ENCODE results near the gene NGLY1.

The NGLY1 gene

GRCh38 chr3:25711090-25711489 is 72.2 kb downstream of the NGLY1 start:
- no peak for DNase-seq (ENCODE audit: low read depth)
- TF ChIP-seq CTCF (conservative IDR thresholded peaks at IDR 0.05; ENCODE audit: low read length), result no peak
- H3K4me3 ChIP-seq (ENCODE audit: low read length), result no peak overlapping the region

GRCh38 chr3:25708036-25708435 is 75.2 kb downstream of the NGLY1 start:
- TF ChIP-seq CTCF (conservative IDR thresholded peaks at IDR 0.05; ENCODE audit: low read length), result no peak
- DNase-seq (ENCODE audit: low read depth), result no peak
- no peak overlapping the region for H3K4me3 ChIP-seq (ENCODE audit: low read length)

GRCh38 chr3:25707268-25707926 is 75.8 kb downstream of the NGLY1 start:
- H3K4me3 ChIP-seq (ENCODE audit: low read length), result no peak overlapping the region
- TF ChIP-seq CTCF (conservative IDR thresholded peaks at IDR 0.05; ENCODE audit: low read length), result no peak
- DNase-seq (ENCODE audit: low read depth), result no peak

GRCh38 chr3:25706213-25706612 is 77.0 kb downstream of the NGLY1 start:
- H3K4me3 ChIP-seq (ENCODE audit: low read length), result no peak overlapping the region
- no peak for DNase-seq (ENCODE audit: low read depth)
- no peak for TF ChIP-seq CTCF (conservative IDR thresholded peaks at IDR 0.05; ENCODE audit: low read length)

GRCh38 chr3:25697553-25697952 is 85.7 kb downstream of the NGLY1 start:
- no peak overlapping the region for H3K4me3 ChIP-seq (ENCODE audit: low read length)
- TF ChIP-seq CTCF (conservative IDR thresholded peaks at IDR 0.05; ENCODE audit: low read length), result no peak
- DNase-seq (ENCODE audit: low read depth), result no peak

GRCh38 chr3:25695731-25696420 is 87.4 kb downstream of the NGLY1 start:
- TF ChIP-seq CTCF (conservative IDR thresholded peaks at IDR 0.05; ENCODE audit: low read length), result no peak
- no peak for DNase-seq (ENCODE audit: low read depth)
- no peak overlapping the region for H3K4me3 ChIP-seq (ENCODE audit: low read length)

GRCh38 chr3:25693238-25693637 is 90.0 kb downstream of the NGLY1 start:
- H3K4me3 ChIP-seq (ENCODE audit: low read length), result no peak overlapping the region
- DNase-seq (ENCODE audit: low read depth), result no peak
- no peak for TF ChIP-seq CTCF (conservative IDR thresholded peaks at IDR 0.05; ENCODE audit: low read length)
